NT2/D1 (cell line): ENCODE data around the gene BID.

Experiments
- SUZ12 ChIP-seq: IDR thresholded peaks from 2 replicates; pipeline ENCODE4 v1.6.1; 2011; ENCODE audit not compliant: insufficient read length, insufficient read depth; ENCODE audit errors: extremely low read depth
- ZNF274 ChIP-seq: IDR thresholded peaks from 2 replicates; pipeline ENCODE4 v1.6.1; 2011; ENCODE audit warnings: mild to moderate bottlenecking, low read depth, low read length

- TF ChIP-seq SUZ12: no peak
- no peak for TF ChIP-seq ZNF274
Measured at GRCh38 chr22:17818649-17819048, 44.4 kb upstream of the BID start.
